IPS-15b (cell line): Measurements from ENCODE around the gene RPLP1.

Experiments used
- H3K27me3 ChIP-seq: one replicate; pipeline ENCODE4 v1.6.1; 2013; ENCODE audit warnings: low read length; ENCODE audit not compliant: control insufficient read depth, insufficient read depth
- H3K36me3 ChIP-seq: one replicate; pipeline ENCODE4 v1.6.1; 2013; ENCODE audit warnings: low read length; ENCODE audit not compliant: control insufficient read depth, insufficient read depth
- H3K4me1 ChIP-seq: one replicate; pipeline ENCODE4 v1.6.1; 2013; ENCODE audit warnings: mild to moderate bottlenecking, low read length; ENCODE audit not compliant: control insufficient read depth, insufficient read depth
- H3K4me3 ChIP-seq: one replicate; pipeline ENCODE4 v1.5.1; 2013; ENCODE audit warnings: low read depth, low read length
- H3K9ac ChIP-seq: one replicate; pipeline ENCODE4 v1.6.1; 2013; ENCODE audit warnings: low read depth, mild to moderate bottlenecking, low read length
- H3K9me3 ChIP-seq: one replicate; pipeline ENCODE4 v1.6.1; 2013; ENCODE audit warnings: mild to moderate bottlenecking, low read length; ENCODE audit not compliant: control insufficient read depth, insufficient read depth

RPLP1 gene

DNA sequence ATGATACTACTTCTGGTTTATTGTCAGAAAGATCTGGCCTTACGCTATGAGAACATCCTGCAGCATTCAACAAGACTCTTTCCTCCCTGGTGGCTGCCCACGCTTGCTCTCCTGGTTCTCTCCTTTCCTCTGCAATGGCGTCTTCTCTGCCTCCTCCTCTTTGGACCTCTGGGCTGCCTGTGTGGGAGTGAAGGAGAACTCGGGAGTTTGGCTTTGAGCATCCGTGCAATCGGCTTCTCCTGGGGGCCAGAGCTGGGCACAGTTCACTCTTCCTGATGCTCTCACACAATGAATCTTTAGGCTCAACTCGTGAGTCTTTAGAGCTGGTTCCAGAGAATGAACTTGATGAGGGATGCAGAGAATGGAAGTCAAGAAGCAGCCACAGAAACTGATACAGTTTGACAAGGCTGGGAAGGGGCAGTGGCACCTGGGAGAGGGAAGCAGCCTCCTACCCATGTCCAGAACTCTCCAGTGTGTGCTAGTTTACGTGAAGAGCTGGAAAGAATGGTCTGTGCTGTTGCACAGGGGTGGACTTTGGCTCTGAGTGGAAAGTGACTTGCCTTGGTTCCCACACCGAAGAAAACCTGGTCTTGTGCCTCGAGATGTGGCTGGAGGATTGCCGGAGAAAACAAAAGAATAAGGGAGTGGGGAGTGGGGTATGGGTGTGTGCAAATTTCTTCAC, 37.9 kb downstream of the RPLP1 start:
- Histone ChIP-seq H3K4me3 (no peak overlapping the region), H3K36me3 (no peaks in the 10 kb centered on the region)

DNA sequence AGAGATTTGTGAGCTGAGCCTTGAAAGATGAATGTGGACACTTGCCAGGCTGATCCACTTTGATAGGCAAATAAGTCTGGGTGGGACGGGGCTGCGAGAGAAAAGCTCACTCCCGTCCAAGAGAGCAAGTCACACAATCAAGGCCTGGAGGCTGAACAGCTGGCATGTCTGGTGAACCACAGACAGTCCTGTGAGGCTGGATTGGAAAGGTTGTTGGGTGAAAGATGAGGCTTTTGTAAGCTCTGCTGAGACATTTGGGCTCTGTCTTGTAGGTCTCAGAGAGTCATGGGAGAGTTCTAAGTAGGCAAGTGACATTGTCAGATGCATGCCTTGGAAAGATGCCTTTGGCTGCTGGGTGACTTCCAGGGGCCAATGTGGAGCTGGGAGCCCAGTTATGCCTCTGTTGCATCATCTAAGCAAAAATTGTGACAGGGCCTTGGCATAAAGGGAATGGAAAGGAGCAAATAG, 38.5 kb downstream of the RPLP1 start:
- H3K4me1 ChIP-seq = no peaks in the 10 kb centered on the region
- no peaks in the 10 kb centered on the region for H3K36me3 ChIP-seq
- no peaks in the 10 kb centered on the region for H3K9me3 ChIP-seq
- no peak overlapping the region for H3K9ac ChIP-seq
- H3K27me3 ChIP-seq = no peaks in the 10 kb centered on the region
- no peak overlapping the region for H3K4me3 ChIP-seq

More for the DNA sequence above, 37.9 kb downstream of the RPLP1 start:
- Histone ChIP-seq H3K9ac (no peak overlapping the region), H3K4me1 (no peaks in the 10 kb centered on the region), H3K9me3 (no peaks in the 10 kb centered on the region), H3K27me3 (no peaks in the 10 kb centered on the region)

DNA sequence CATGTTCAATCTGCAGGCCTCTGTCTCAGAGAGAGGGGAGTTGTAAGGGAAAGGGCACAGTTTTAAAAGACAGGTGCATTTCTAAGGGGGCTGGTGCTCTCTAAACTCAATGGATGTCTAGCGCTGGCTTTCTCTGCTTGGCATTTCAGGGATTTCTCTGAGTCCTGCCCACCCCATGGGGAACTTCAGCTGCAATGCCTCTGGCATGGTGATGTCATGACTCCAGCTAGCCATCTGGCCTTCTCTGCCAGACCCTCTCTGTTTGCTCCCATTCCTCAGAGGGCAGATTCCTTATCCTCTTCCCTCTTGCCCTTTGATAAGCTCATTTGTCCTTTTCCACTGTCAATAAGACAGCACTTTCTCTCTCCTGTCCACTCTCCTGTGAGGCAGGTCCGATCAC, 40.8 kb downstream of the RPLP1 start:
- Histone ChIP-seq H3K4me1 (no peaks in the 10 kb centered on the region), H3K9me3 (no peaks in the 10 kb centered on the region), H3K27me3 (no peaks in the 10 kb centered on the region), H3K36me3 (no peaks in the 10 kb centered on the region), H3K4me3 (no peak overlapping the region), H3K9ac (no peak overlapping the region)

DNA sequence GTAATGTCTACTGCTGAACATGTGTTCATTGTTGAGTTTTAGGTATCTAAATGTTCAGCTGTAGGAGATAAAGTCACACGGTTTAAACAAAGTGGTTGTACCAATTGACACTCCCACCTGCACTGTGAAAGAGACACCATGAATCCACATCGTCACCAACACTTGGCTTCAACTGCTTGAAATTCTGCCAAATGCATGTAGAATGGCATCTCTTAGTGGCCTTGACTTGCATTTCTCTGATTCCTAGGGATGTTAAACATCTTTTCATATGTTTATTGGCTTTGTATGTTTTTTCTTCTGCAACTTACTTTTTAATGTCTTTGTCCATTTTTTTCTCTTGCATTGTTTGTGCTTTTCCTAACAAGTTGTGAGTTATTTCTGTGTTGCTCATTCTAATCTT, 43.4 kb downstream of the RPLP1 start:
- peaks cover 2% of the 10 kb centered on the region for H3K4me1 ChIP-seq

DNA sequence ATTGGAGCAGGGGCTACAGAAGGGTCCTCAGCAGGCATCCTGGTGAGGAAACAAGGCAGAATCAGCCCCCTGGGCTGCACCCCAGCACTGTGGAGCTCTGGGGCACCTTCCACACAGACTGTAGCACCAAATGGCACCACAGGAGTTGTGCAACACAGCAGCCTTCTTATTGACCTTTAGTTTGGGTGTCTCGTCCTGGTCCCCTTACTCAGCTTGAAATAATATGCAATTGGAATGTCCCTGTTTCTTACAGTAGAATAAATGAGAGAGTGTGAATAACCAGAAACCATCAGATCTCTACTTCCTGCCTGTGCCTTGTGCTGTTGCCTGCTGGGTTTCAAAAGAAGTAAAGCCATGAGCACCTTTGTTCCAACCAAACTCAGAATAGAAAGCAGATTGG, 44.5 kb downstream of the RPLP1 start:
- no peaks in the 10 kb centered on the region for H3K27me3 ChIP-seq
- H3K36me3 ChIP-seq = no peaks in the 10 kb centered on the region
- no peak overlapping the region for H3K4me3 ChIP-seq
- peaks cover 2% of the 10 kb centered on the region for H3K4me1 ChIP-seq
- no peak overlapping the region for H3K9ac ChIP-seq
- no peaks in the 10 kb centered on the region for H3K9me3 ChIP-seq

More for the DNA sequence above, 43.4 kb downstream of the RPLP1 start:
- Histone ChIP-seq H3K9me3 (no peaks in the 10 kb centered on the region), H3K9ac (no peak overlapping the region), H3K27me3 (no peaks in the 10 kb centered on the region), H3K4me3 (no peak overlapping the region), H3K36me3 (no peaks in the 10 kb centered on the region)

DNA sequence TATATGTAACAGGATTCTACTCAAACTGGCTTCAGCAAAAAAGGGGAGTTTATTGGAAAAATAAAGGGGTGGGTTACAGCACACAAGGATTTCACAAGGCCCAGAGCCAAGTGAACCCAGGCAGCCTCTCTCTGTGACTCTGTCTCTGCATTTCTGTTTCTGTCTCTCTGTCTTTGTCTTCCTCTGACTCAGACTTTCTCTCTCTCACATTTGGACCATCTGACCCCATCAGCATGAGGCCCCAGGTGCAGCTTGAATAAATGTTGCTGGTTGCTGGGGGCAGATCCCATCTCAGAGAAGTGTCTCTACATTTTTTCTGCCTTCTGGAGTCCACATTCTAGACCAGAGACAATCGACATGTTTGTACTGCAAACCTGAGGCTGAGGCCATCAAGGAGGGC, 45.0 kb downstream of the RPLP1 start:
- Histone ChIP-seq H3K9ac (no peak overlapping the region), H3K36me3 (no peaks in the 10 kb centered on the region), H3K4me1 (peaks cover 2% of the 10 kb centered on the region), H3K4me3 (no peak overlapping the region), H3K9me3 (no peaks in the 10 kb centered on the region), H3K27me3 (no peaks in the 10 kb centered on the region)

DNA sequence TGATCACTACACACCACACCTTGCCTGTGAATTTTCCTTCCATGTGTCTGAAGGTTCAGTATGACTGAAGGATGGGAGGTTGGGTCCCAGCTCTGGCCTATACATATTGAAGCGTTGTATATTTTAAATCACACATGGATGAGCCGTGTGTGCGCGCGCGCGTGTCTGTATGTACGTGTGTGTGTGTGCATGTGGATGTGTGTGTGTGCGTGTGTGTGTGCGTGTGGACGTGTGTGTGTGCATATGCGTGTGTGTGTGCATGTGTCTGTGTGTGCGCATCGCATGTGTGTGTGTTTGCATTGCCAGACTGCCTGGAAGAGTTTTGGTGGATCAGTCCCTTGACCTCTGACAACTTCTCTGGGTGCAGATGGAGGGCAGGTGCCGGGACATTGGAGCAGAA, 45.7 kb downstream of the RPLP1 start:
- H3K4me1 ChIP-seq = peaks cover 2% of the 10 kb centered on the region
- no peaks in the 10 kb centered on the region for H3K9me3 ChIP-seq
- H3K27me3 ChIP-seq = no peaks in the 10 kb centered on the region
- no peak overlapping the region for H3K4me3 ChIP-seq
- H3K9ac ChIP-seq = no peak overlapping the region
- H3K36me3 ChIP-seq = no peaks in the 10 kb centered on the region

DNA sequence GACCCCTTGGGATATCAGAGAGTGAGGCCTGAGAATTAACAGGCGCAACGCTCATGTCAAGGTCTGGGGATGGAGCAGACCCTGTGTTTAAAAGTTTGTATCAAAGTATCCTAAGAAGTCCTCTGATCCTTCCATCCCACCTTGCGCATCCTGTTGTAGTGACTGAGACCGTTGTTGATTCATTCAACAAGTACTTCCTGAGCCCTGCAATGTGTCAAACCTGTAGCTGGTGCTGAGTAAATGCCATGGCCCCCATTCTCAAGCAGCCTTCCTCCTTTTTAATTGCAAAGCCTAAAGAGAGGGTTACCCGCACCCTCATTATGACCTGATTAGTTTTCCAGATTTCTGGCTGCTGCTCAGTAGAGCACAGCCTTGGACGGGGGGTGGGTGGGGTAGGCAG, 46.4 kb downstream of the RPLP1 start:
- Histone ChIP-seq H3K36me3 (no peaks in the 10 kb centered on the region), H3K4me1 (peaks cover 2% of the 10 kb centered on the region), H3K27me3 (no peaks in the 10 kb centered on the region), H3K4me3 (no peak overlapping the region), H3K9ac (no peak overlapping the region), H3K9me3 (no peaks in the 10 kb centered on the region)

DNA sequence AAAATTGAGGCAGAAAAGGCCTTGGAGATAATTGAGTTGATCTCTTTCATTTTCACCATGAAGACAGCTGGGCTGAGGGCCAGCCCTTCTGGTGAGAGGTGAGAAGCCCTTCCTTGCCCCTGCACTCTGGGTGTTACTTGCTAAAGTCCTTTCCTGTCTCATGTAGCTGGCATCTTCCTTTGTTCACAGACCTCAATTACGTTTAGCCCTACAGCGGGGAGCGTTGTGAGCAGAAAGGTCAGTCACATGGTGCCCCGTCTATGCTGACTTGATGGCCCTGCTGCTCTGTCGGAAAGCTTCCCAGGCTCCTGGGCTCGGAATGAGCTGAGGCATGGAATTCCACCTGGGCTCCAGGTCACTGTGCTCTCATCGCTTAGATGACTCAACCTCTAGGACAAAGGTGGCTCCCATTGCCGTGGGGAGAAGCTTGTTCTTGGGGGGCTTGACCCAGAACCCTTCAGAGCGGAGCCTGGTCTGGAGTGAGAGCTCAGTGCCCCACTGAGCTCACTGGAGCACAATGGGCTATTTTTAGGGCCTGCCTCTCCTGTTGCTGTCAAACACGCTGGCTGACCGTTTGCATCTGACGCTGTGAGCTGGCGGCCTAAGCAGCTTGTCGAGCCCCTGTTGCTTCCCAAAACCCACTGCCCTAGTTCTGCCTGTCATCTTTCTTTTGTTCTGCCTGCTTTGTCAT, 47.0 kb downstream of the RPLP1 start:
- H3K27me3 ChIP-seq = no peaks in the 10 kb centered on the region
- no peak overlapping the region for H3K4me3 ChIP-seq
- no peaks in the 10 kb centered on the region for H3K9me3 ChIP-seq
- peaks cover 2% of the 10 kb centered on the region for H3K4me1 ChIP-seq
- no peak overlapping the region for H3K9ac ChIP-seq
- H3K36me3 ChIP-seq = no peaks in the 10 kb centered on the region

DNA sequence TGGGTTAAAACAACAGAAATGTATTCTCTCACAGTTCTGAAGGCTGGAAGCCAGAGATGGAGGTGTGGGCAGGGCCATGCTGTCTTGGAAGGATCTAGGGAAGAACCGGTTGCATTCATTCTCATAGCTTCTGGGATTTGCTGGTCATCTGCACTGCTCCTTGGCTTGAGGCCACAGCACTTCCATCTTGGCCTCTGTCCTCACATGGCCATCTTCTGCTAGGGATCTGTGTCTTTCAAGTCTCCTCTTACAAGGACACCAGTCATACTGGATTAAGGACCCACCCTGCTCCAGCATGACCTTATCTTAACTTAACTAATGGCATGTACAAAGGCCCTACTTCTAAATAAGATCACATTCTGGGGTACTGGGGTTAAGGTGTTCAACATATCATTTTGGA, 47.7 kb downstream of the RPLP1 start:
- Histone ChIP-seq H3K9me3 (no peaks in the 10 kb centered on the region), H3K36me3 (no peaks in the 10 kb centered on the region), H3K9ac (no peak overlapping the region), H3K4me3 (no peak overlapping the region), H3K4me1 (peaks cover 2% of the 10 kb centered on the region), H3K27me3 (no peaks in the 10 kb centered on the region)

DNA sequence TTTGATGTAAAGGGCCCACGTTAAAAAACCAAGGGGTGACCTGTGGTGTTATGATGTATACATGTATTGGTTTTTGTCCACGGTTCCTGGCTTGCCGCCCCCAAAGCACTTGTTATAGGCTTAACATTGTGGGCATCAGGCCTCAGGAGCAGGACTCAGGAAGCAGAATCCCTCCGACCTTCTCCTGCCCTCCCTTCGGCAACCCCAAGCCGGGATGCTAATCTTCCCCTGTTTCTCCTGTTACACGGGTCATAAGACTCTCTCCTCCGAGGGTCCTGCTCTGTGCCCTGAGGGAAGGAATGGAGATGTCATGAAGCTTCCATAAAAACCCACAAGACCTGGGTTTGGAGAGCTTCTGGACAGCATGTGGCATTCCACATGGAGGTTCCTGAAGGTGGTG, 48.8 kb downstream of the RPLP1 start:
- H3K27me3 ChIP-seq = no peaks in the 10 kb centered on the region
- peaks cover 2% of the 10 kb centered on the region for H3K4me1 ChIP-seq
- no peaks in the 10 kb centered on the region for H3K9me3 ChIP-seq
- H3K36me3 ChIP-seq = no peaks in the 10 kb centered on the region
- no peak overlapping the region for H3K9ac ChIP-seq
- no peak overlapping the region for H3K4me3 ChIP-seq

DNA sequence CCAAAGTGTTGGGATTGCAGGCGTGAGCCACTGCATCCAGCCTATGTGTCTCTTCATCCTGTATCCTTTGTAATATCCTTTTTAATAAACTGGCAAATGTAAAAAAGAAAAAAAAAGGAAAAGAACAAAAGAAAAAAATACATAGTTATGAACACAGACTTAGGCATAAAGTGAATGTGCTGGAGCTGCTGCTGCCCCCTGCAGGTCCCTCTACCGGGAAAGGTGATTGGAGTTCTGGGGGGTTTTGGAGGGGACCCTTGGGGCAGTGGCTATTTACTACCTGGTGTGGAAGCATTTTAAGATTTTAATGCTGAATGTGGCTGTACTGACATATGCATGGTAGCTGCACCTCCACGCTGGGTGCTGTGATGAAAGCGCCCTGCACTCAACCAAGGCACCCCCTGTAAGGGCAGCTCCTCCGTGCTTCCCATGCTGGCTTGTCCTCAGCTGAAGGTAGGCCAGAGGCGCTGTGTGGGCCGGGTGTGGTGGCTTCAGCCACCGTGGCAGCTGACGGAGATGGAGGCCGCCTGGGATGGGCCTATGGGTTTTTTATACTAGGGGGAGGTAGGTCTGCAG, 49.9 kb downstream of the RPLP1 start:
- Histone ChIP-seq H3K9me3 (no peaks in the 10 kb centered on the region), H3K4me1 (peaks cover 2% of the 10 kb centered on the region), H3K9ac (no peak overlapping the region), H3K36me3 (no peaks in the 10 kb centered on the region), H3K4me3 (no peak overlapping the region), H3K27me3 (no peaks in the 10 kb centered on the region)
